GM18909 (cell line): ENCODE results near the gene MFAP2.

Source experiments
- ATAC-seq: cut with Tn5 transposase; IDR thresholded peaks from one replicate; pipeline ENCODE4 v1.9.1; 2021; ENCODE audit warnings: mild to moderate bottlenecking; ENCODE audit not compliant: unreplicated experiment, poor library complexity

The MFAP2 gene

GRCh38 chr1:16981269-16981849, 939 bp upstream of the MFAP2 start:
- no peak for ATAC-seq

GRCh38 chr1:16979475-16980327, 719 bp downstream of the MFAP2 start:
- ATAC-seq, result no peak

- no peak for ATAC-seq
Observed at GRCh38 chr1:16978567-16979474, 1.6 kb downstream of the MFAP2 start.

GRCh38 chr1:16978139-16978538, 2.3 kb downstream of the MFAP2 start:
- no peak for ATAC-seq

GRCh38 chr1:16977377-16977776, 3.0 kb downstream of the MFAP2 start:
- no peak for ATAC-seq

GRCh38 chr1:16976966-16977365, 3.5 kb downstream of the MFAP2 start:
- ATAC-seq, result no peak

- ATAC-seq, result no peak
Observed at GRCh38 chr1:16975838-16976237, 4.6 kb downstream of the MFAP2 start.

GRCh38 chr1:16975211-16975610, 5.2 kb downstream of the MFAP2 start:
- no peak for ATAC-seq

- no peak for ATAC-seq
Observed at GRCh38 chr1:16973215-16973614, 7.2 kb downstream of the MFAP2 start.

GRCh38 chr1:16972189-16972895, 8.1 kb downstream of the MFAP2 start:
- ATAC-seq, result no peak

- ATAC-seq, result no peak
Observed at GRCh38 chr1:16971341-16972188, 8.9 kb downstream of the MFAP2 start.

- no peak for ATAC-seq
Observed at GRCh38 chr1:16970132-16970910, 10.1 kb downstream of the MFAP2 start.

- no peak for ATAC-seq
Observed at GRCh38 chr1:16969651-16970050, 10.8 kb downstream of the MFAP2 start.

- ATAC-seq, result no peak
Observed at GRCh38 chr1:16969057-16969611, 11.3 kb downstream of the MFAP2 start.

- ATAC-seq, result no peak
Observed at GRCh38 chr1:16968372-16968771, 12.0 kb downstream of the MFAP2 start.

- ATAC-seq, result no peak
Observed at GRCh38 chr1:16967962-16968361, 12.5 kb downstream of the MFAP2 start.

- no peak for ATAC-seq
Observed at GRCh38 chr1:16967095-16967575, 13.3 kb downstream of the MFAP2 start.

- no peak for ATAC-seq
Observed at GRCh38 chr1:16966282-16966681, 14.1 kb downstream of the MFAP2 start.
